ENCODE results near the gene LRP4. TPM values are rescaled to one million over a fixed set of nuclear protein-coding genes. Genes with fewer than 3 reads are reported as not detected.
"Not testable (repeated sequence)": the region's sequence is repeated elsewhere in the genome, so short reads cannot be mapped to it uniquely, and the experiment has no call there.

Gene LRP4
- total RNA-seq, 1 donor = 2.2 TPM

DNA sequence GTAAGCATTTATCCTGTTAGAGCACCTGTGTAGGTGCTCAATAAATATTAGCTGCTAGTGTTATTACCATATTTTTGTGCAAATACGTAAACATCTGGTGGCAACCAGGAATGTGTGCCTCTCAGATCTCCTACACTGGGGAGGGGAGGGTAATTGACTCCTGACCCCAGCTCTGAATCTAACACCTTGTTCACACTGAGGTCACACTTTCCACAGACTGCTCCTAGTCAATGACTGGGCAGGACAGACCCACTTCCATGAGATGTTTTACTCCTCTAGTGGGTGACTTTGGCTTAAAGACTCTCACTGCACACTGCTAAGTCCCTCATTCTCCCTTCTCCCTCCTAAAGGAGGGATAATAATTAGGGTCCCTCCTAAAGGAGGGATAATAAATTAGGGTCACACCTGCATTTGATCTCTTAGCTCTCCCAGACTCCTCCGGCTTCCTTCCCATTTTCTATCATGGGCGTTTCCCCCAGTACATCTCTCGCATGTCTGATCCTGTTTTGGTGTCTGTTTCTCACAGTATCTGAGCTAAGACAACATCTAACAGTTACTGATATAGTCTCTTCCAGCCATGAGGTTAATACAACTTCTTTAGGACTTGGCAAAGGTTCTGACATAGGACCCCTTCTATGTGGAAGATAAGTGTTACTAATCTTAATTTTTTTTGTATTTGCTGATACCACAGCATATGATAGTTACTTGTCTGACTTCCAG is 26.2 kb upstream of the LRP4 start:
- Histone ChIP-seq H3K9me3 (ENCODE audit: low read depth, low read length) (no peaks in the 10 kb centered on the region), H4K20me1 (ENCODE audit: insufficient read depth, low read length) (peaks cover 9% of the 10 kb centered on the region), H3K79me2 (ENCODE audit: insufficient read depth, low read length) (peaks cover 9% of the 10 kb centered on the region), H3K4me3 (ENCODE audit: insufficient read depth, low read length) (no peak overlapping the region), H3K27me3 (ENCODE audit: insufficient read depth, low read length) (no peaks in the 10 kb centered on the region), H3K4me2 (ENCODE audit: insufficient read depth, low read length) (no peak overlapping the region), H3K27ac (ENCODE audit: low read depth, low read length) (no peak overlapping the region), H2AFZ (ENCODE audit: low read length) (no peak overlapping the region), H3K36me3 (ENCODE audit: insufficient read depth, low read length) (peaks cover 5% of the 10 kb centered on the region), H3K4me1 (ENCODE audit: insufficient read depth, low read length) (peaks cover 24% of the 10 kb centered on the region)
- TF ChIP-seq, protein P1, sequence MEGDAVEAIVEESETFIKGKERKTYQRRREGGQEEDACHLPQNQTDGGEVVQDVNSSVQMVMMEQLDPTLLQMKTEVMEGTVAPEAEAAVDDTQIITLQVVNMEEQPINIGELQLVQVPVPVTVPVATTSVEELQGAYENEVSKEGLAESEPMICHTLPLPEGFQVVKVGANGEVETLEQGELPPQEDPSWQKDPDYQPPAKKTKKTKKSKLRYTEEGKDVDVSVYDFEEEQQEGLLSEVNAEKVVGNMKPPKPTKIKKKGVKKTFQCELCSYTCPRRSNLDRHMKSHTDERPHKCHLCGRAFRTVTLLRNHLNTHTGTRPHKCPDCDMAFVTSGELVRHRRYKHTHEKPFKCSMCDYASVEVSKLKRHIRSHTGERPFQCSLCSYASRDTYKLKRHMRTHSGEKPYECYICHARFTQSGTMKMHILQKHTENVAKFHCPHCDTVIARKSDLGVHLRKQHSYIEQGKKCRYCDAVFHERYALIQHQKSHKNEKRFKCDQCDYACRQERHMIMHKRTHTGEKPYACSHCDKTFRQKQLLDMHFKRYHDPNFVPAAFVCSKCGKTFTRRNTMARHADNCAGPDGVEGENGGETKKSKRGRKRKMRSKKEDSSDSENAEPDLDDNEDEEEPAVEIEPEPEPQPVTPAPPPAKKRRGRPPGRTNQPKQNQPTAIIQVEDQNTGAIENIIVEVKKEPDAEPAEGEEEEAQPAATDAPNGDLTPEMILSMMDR (IDR thresholded peaks at IDR 0.05; ENCODE audit: extremely low read depth, low read depth, low read length) = no peak
- DNase-seq (ENCODE audit: insufficient read length, low spot score, missing footprints) = no peak

DNA sequence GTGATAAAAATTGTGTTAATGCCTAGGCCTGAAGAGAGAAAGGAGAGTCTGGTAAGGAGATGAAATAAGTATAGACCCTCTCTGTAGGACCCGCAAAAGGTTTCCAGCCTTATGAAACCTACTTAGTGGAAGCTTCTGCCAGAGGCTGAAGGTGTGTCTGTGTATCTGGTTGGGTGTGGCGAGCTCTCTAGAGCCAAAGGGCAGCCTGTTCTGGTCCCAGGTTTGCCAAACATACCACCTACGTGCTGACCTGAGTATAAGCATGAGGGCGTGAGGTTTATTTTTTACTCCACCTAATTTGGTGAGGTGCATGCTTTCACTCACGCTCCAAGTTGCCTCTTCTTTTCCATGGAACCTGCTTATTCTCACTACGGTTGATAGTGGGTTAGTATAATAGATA is 23.8 kb upstream of the LRP4 start:
- DNase-seq (ENCODE audit: insufficient read length, low spot score, missing footprints) = no peak
- TF ChIP-seq, protein P1 (IDR thresholded peaks at IDR 0.05; ENCODE audit: extremely low read depth, low read depth, low read length) = no peak
- Histone ChIP-seq H2AFZ (ENCODE audit: low read length) (no peak overlapping the region), H3K27me3 (ENCODE audit: insufficient read depth, low read length) (no peaks in the 10 kb centered on the region), H3K4me2 (ENCODE audit: insufficient read depth, low read length) (no peak overlapping the region), H3K79me2 (ENCODE audit: insufficient read depth, low read length) (peaks cover 14% of the 10 kb centered on the region), H3K27ac (ENCODE audit: low read depth, low read length) (no peak overlapping the region), H3K36me3 (ENCODE audit: insufficient read depth, low read length) (peaks cover 5% of the 10 kb centered on the region), H3K4me1 (ENCODE audit: insufficient read depth, low read length) (peaks cover 9% of the 10 kb centered on the region), H4K20me1 (ENCODE audit: insufficient read depth, low read length) (peaks cover 5% of the 10 kb centered on the region), H3K9me3 (ENCODE audit: low read depth, low read length) (no peaks in the 10 kb centered on the region), H3K4me3 (ENCODE audit: insufficient read depth, low read length) (no peak overlapping the region)

DNA sequence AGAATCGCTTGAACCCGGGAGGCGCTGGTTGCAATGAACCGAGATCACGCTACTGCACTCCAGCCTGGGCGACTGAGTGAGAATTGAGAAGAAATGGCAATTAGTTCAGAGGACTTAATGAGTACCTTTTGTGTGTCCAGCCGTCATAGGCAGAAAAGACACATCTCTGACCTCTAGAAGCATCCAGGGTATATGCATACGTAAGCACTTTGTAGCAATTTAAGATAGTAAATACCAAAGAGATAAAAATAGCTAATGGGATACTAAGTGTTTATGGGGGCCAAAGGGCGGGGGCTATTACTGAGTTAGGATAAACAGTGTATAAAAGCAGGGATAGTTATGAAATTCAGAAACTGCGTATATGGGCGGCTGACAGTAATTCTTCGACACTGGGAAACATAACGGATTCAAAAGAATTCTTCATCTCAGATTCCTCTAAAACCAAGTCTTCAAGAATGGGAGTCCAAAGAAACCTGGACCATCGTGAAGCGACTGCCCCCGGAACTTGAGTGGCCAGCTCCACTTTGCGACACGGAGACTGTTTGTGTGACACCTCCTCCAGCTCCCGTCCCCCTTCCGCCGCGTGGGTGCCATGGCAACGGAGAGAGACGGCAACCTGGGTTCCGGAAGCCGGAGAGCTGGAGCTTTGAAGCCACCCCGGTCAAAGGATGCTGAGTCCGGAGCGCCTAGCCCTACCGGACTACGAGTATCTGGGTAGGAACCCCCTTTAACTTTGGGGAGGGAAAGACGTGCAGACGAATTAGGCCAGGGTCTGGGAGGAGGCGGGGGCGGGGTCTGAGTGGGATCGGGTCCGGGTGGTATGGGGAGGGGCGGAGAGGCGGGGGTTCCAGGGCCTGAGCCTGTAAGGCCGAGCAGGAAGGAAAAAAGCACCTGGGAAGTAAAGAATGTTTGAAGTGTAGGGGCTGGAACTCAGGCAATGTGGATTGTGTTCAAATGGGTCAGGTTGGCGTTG is 18.1 kb upstream of the LRP4 start, which contains the start of gene CSTPP1:
Gene CSTPP1, plus strand, starts transcription at position 624 of the 973 bp plus-strand sequence. Its CDS starts 45 bp downstream, at position 669.
- H2AFZ ChIP-seq (ENCODE audit: low read length) = peak within 1 kb of the TSS; percentile 99
- peaks cover 10% of the 10 kb centered on the region for H3K4me1 ChIP-seq (ENCODE audit: insufficient read depth, low read length)
- no peaks in the 10 kb centered on the region for H4K20me1 ChIP-seq (ENCODE audit: insufficient read depth, low read length)
- DNase-seq (ENCODE audit: insufficient read length, low spot score, missing footprints) = peak; percentile 98
- no peaks in the 10 kb centered on the region for H3K9me3 ChIP-seq (ENCODE audit: low read depth, low read length)
- H3K4me3 ChIP-seq (ENCODE audit: insufficient read depth, low read length) = peak within 1 kb of the TSS; percentile 81
- H3K36me3 ChIP-seq (ENCODE audit: insufficient read depth, low read length) = peaks cover 5% of the 10 kb centered on the region
- H3K27ac ChIP-seq (ENCODE audit: low read depth, low read length) = peak within 1 kb of the TSS; percentile 36
- H3K4me2 ChIP-seq (ENCODE audit: insufficient read depth, low read length) = peak within 1 kb of the TSS; percentile 97
- no peaks in the 10 kb centered on the region for H3K27me3 ChIP-seq (ENCODE audit: insufficient read depth, low read length)
- H3K79me2 ChIP-seq (ENCODE audit: insufficient read depth, low read length) = peaks cover 13% of the 10 kb centered on the region
- TF ChIP-seq, protein P1 (IDR thresholded peaks at IDR 0.05; ENCODE audit: extremely low read depth, low read depth, low read length) = no peak

DNA sequence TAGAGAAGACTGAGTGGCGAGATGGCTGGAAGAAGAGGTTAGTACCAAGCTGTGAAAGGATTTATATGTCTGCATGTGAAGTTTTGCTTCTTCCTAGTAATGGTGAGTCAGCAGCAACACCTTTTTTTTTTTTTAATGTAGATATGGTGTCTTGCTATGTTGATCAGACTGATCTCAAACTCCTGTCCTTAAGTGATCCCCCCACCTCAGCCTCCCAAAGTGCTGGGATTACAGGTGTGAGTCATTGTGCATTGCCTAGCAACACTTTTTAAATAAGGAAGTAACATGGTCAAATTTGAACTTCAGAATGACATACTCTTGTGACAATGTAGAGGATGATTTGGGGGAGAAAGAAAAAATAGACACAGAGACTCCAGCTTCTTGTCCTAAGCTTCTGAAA is 11.7 kb upstream of the LRP4 start:
- Histone ChIP-seq H2AFZ (ENCODE audit: low read length) (no peak overlapping the region), H3K79me2 (ENCODE audit: insufficient read depth, low read length) (no peaks in the 10 kb centered on the region), H3K27me3 (ENCODE audit: insufficient read depth, low read length) (no peaks in the 10 kb centered on the region), H3K4me2 (ENCODE audit: insufficient read depth, low read length) (no peak overlapping the region), H3K4me1 (ENCODE audit: insufficient read depth, low read length) (peaks cover 8% of the 10 kb centered on the region), H3K36me3 (ENCODE audit: insufficient read depth, low read length) (no peaks in the 10 kb centered on the region), H3K4me3 (ENCODE audit: insufficient read depth, low read length) (no peak overlapping the region), H3K27ac (ENCODE audit: low read depth, low read length) (no peak overlapping the region), H3K9me3 (ENCODE audit: low read depth, low read length) (no peaks in the 10 kb centered on the region), H4K20me1 (ENCODE audit: insufficient read depth, low read length) (no peaks in the 10 kb centered on the region)
- TF ChIP-seq, protein P1 (IDR thresholded peaks at IDR 0.05; ENCODE audit: extremely low read depth, low read depth, low read length) = no peak
- no peak for DNase-seq (ENCODE audit: insufficient read length, low spot score, missing footprints)

DNA sequence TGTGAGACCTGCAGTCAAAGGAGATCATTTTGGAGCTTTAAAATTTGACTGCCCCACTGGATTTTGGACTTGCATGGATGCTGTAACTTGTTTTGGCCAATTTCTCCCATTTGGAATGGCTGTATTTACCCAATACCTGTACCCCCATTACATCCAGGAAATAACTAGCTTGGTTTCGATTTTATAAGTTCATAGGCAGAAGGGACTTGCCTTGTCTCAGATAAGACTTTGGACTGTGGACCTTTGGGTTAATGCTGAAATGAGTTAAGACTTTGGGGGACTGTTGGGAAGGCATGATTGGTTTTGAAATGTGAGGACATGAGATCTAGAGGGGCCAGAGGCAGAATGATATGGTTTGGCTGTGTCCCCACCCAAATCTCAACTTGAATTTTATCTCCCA is 10.4 kb upstream of the LRP4 start:
- not testable (repeated sequence) for H3K79me2 ChIP-seq (ENCODE audit: insufficient read depth, low read length); H2AFZ ChIP-seq (ENCODE audit: low read length); H3K4me3 ChIP-seq (ENCODE audit: insufficient read depth, low read length); H3K4me2 ChIP-seq (ENCODE audit: insufficient read depth, low read length); H3K4me1 ChIP-seq (ENCODE audit: insufficient read depth, low read length); H3K27me3 ChIP-seq (ENCODE audit: insufficient read depth, low read length); DNase-seq (ENCODE audit: insufficient read length, low spot score, missing footprints); H3K36me3 ChIP-seq (ENCODE audit: insufficient read depth, low read length); H4K20me1 ChIP-seq (ENCODE audit: insufficient read depth, low read length); H3K27ac ChIP-seq (ENCODE audit: low read depth, low read length); H3K9me3 ChIP-seq (ENCODE audit: low read depth, low read length)
